D721Med (cell line): ENCODE measurements around the gene CHST3.
"Not testable (repeated sequence)": the region's sequence is repeated elsewhere in the genome, so short reads cannot be mapped to it uniquely, and the experiment has no call there.

Experiments used
- DNase-seq: peaks from one replicate; pipeline ENCODE4 v3.0.0; 2011; ENCODE audit warnings: low spot score; ENCODE audit not compliant: insufficient read length
- FAIRE-seq: peaks from 2 replicates; lab custom pipeline; 2011; peaks lifted over from hg19 to GRCh38; lab: Jason Lieb, UNC
- CTCF ChIP-seq: IDR thresholded peaks from 2 replicates; pipeline ENCODE4 v1.5.1; 2012; ENCODE audit warnings: mild to moderate bottlenecking, control low read depth; ENCODE audit not compliant: insufficient read depth; ENCODE audit errors: missing control alignments

Gene CHST3

GRCh38 chr10:71964743-71965515, 734 bp downstream of the CHST3 start:
- TF ChIP-seq CTCF, result no peak
- DNase-seq, result no peak
- no peak for FAIRE-seq

GRCh38 chr10:71965623-71966022, 1.4 kb downstream of the CHST3 start:
- DNase-seq, result no peak
- no peak for FAIRE-seq
- TF ChIP-seq CTCF, result no peak

GRCh38 chr10:71966046-71967004, 2.1 kb downstream of the CHST3 start:
- no peak for FAIRE-seq
- DNase-seq, result no peak
- TF ChIP-seq CTCF, result no peak

- not testable (repeated sequence) for FAIRE-seq, DNase-seq
Measured at GRCh38 chr10:71967958-71968357, 3.8 kb downstream of the CHST3 start.

- no peak for TF ChIP-seq CTCF
- FAIRE-seq, result no peak
- DNase-seq, result no peak
Measured at GRCh38 chr10:71968553-71969474, 4.6 kb downstream of the CHST3 start.

GRCh38 chr10:71969929-71970328, 5.7 kb downstream of the CHST3 start:
- no peak for TF ChIP-seq CTCF
- no peak for DNase-seq
- FAIRE-seq, result no peak

GRCh38 chr10:71970331-71970730, 6.1 kb downstream of the CHST3 start:
- TF ChIP-seq CTCF, result no peak
- FAIRE-seq (no peak), DNase-seq (no peak)
